ENCODE measurements around the gene PREX1.

DNA sequence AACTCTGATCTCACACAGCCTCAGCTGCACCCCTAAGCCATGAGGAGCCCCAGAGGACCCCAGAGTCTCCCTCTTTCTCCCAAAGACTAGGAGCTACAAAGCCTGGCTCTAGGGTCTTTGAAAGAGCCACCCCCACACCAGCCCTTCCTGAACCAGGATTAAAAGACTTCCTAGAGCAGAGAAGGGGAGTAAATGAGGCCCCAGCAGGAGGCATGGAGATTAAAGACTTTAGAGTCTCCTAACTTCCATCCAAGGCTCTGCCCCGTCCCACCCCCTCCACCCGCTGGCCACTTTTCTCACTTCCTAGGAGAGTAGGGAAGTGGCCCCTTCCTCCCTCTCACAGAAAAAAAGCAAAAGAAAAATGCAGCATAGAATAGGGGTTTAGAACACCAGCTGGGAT, 1.7 kb downstream of the PREX1 start:
- TF ChIP-seq, protein P1, sequence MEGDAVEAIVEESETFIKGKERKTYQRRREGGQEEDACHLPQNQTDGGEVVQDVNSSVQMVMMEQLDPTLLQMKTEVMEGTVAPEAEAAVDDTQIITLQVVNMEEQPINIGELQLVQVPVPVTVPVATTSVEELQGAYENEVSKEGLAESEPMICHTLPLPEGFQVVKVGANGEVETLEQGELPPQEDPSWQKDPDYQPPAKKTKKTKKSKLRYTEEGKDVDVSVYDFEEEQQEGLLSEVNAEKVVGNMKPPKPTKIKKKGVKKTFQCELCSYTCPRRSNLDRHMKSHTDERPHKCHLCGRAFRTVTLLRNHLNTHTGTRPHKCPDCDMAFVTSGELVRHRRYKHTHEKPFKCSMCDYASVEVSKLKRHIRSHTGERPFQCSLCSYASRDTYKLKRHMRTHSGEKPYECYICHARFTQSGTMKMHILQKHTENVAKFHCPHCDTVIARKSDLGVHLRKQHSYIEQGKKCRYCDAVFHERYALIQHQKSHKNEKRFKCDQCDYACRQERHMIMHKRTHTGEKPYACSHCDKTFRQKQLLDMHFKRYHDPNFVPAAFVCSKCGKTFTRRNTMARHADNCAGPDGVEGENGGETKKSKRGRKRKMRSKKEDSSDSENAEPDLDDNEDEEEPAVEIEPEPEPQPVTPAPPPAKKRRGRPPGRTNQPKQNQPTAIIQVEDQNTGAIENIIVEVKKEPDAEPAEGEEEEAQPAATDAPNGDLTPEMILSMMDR (IDR thresholded peaks at IDR 0.05) = no peak
- TF ChIP-seq POLR2AphosphoS5 (IDR thresholded peaks at IDR 0.05) (no peak), POLR2A (IDR thresholded peaks at IDR 0.05) (no peak)
